H1 (cell line): ENCODE measurements around the gene PARD3. TPM values are rescaled to one million over a fixed set of nuclear protein-coding genes. Genes with fewer than 3 reads are reported as not detected.

Source experiments
- CTCF ChIA-PET: fragments of 300-600 bp; sonication (Branson Sonifier 250); formaldehyde crosslinking; loops from one replicate; lab custom pipeline; 2021; ENCODE audit not compliant: partially characterized antibody; lab: Charles Lee
- POLR2A ChIA-PET: fragments of 300-600 bp; sonication (Branson Sonifier 250); formaldehyde crosslinking; loops from one replicate; lab custom pipeline; 2021; ENCODE audit warnings: inconsistent platforms; ENCODE audit not compliant: partially characterized antibody; lab: Charles Lee
- DNase-seq, 2 experiments: peaks; one replicate each; pipeline versions ENCODE4 v3.0.0 to v3.0.0-alpha.2; 2010 to 2022; ENCODE audit warnings: low spot score in 2 of 2, low read depth in 1 of 2, mixed read lengths in 1 of 2
- FAIRE-seq: peaks from 2 replicates; lab custom pipeline; 2011; peaks lifted over from hg19 to GRCh38; lab: Jason Lieb, UNC
- H2AFZ ChIP-seq: 2 replicates; pipeline ENCODE4 v1.8.1; 2012; ENCODE audit warnings: low read length, inconsistent platforms
- H2AK5ac ChIP-seq: 2 replicates; pipeline ENCODE4 v1.6.1; 2013; ENCODE audit warnings: low read depth, low read length
- H2BK120ac ChIP-seq: replicated peaks from 2 replicates; pipeline ENCODE3; 2013; ENCODE audit warnings: low read depth, low read length, inconsistent platforms
- H2BK12ac ChIP-seq: 2 replicates; pipeline ENCODE4 v1.6.1; 2013; ENCODE audit warnings: low read depth, low read length
- H2BK15ac ChIP-seq: 2 replicates; pipeline ENCODE4 v1.6.1; 2013; ENCODE audit warnings: low read length
- H2BK20ac ChIP-seq: 2 replicates; pipeline ENCODE4 v1.6.1; 2013; ENCODE audit warnings: low read length
- H2BK5ac ChIP-seq: 2 replicates; pipeline ENCODE4 v1.6.1; 2013; ENCODE audit warnings: low read depth, low read length
- H3K14ac ChIP-seq: 2 replicates; pipeline ENCODE4 v1.6.1; 2013; ENCODE audit warnings: inconsistent platforms; ENCODE audit not compliant: insufficient read length
- H3K18ac ChIP-seq: 2 replicates; pipeline ENCODE4 v1.6.1; 2013; ENCODE audit warnings: low read length; ENCODE audit errors: extremely low read depth
- H3K23ac ChIP-seq: 2 replicates; pipeline ENCODE4 v1.6.1; 2013; ENCODE audit warnings: inconsistent platforms; ENCODE audit not compliant: insufficient read length
- H3K23me2 ChIP-seq: 2 replicates; pipeline ENCODE4 v1.6.1; 2013; ENCODE audit warnings: low read depth, low read length
- H3K27ac ChIP-seq: 2 replicates; pipeline ENCODE4 v1.6.1; 2011; ENCODE audit warnings: low read depth, low read length, inconsistent platforms
- H3K27me3 ChIP-seq, 4 experiments: replicated peaks in 1 of 4; 1 replicate in 1 of 4; 2 replicates in 3 of 4; pipeline versions ENCODE4 v1.6.1 to v1.8.1; 2011 to 2013; ENCODE audit warnings: low read length in 3 of 4, mild to moderate bottlenecking in 3 of 4, inconsistent platforms in 2 of 4, mixed read lengths in 2 of 4, moderate library complexity in 1 of 4; ENCODE audit not compliant: control insufficient read depth in 3 of 4, insufficient read depth in 3 of 4; ENCODE audit errors: extremely low read depth in 1 of 4
- H3K36me3 ChIP-seq, 4 experiments: 2 replicates each; pipeline versions ENCODE4 v1.6.1 to v1.8.1; 2011 to 2013; ENCODE audit warnings: mild to moderate bottlenecking in 4 of 4, low read length in 3 of 4, moderate library complexity in 2 of 4, control low read depth in 1 of 4, inconsistent platforms in 1 of 4; ENCODE audit not compliant: insufficient read depth in 4 of 4, control insufficient read depth in 2 of 4
- H3K4ac ChIP-seq: replicated peaks from 2 replicates; pipeline ENCODE3; 2013; ENCODE audit warnings: low read length, low read depth, mixed read lengths, inconsistent platforms; ENCODE audit not compliant: insufficient read length
- H3K4me1 ChIP-seq, 4 experiments: replicated peaks in 1 of 4; 1 replicate in 1 of 4; 2 replicates in 3 of 4; pipeline versions ENCODE4 v1.6.1 to v1.8.1; 2011 to 2013; ENCODE audit warnings: low read length in 3 of 4, inconsistent platforms in 2 of 4, mixed read lengths in 1 of 4; ENCODE audit not compliant: insufficient read depth in 4 of 4, control insufficient read depth in 3 of 4
- H3K4me2 ChIP-seq, 2 experiments: 2 replicates each; pipeline versions ENCODE4 v1.6.1 to v1.8.1; 2011 to 2013; ENCODE audit warnings: low read depth in 2 of 2, low read length in 2 of 2, control low read depth in 1 of 2, inconsistent platforms in 1 of 2, mild to moderate bottlenecking in 1 of 2; ENCODE audit not compliant: insufficient read depth in 1 of 2
- H3K4me3 ChIP-seq, 4 experiments: fragments of 200-600, 300-600 bp in 1 of 4; sonication (generic), shearing (Covaris generic), sonication (Bioruptor Twin) in 1 of 4; 2 replicates each; pipeline versions ENCODE4 v1.5.1 to v1.8.1; 2011 to 2016; ENCODE audit warnings: low read length in 4 of 4, low read depth in 3 of 4, control low read depth in 2 of 4, inconsistent platforms in 2 of 4, mild to moderate bottlenecking in 2 of 4, mixed read lengths in 1 of 4, moderate library complexity in 1 of 4; ENCODE audit not compliant: insufficient read depth in 2 of 4; ENCODE audit errors: extremely low read depth in 1 of 4
- H3K56ac ChIP-seq: replicated peaks from 2 replicates; pipeline ENCODE3; 2013; ENCODE audit warnings: low read depth, mild to moderate bottlenecking, mixed read lengths, low read length, inconsistent platforms; ENCODE audit not compliant: insufficient read length
- H3K79me1 ChIP-seq: 2 replicates; pipeline ENCODE4 v1.6.1; 2013; ENCODE audit warnings: low read depth, low read length, control low read depth
- H3K79me2 ChIP-seq, 2 experiments: 2 replicates each; pipeline versions ENCODE4 v1.6.1 to v1.8.1; 2012 to 2013; ENCODE audit warnings: low read length in 2 of 2, mild to moderate bottlenecking in 2 of 2, inconsistent platforms in 1 of 2; ENCODE audit not compliant: insufficient read depth in 2 of 2, control insufficient read depth in 1 of 2
- H3K9ac ChIP-seq, 4 experiments: replicated peaks in 1 of 4; 1 replicate in 1 of 4; 2 replicates in 3 of 4; pipeline versions ENCODE4 v1.6.1 to v1.8.1; 2011 to 2013; ENCODE audit warnings: low read depth in 3 of 4, low read length in 3 of 4, control low read depth in 2 of 4, mild to moderate bottlenecking in 2 of 4, moderate library complexity in 2 of 4, inconsistent platforms in 1 of 4; ENCODE audit errors: extremely low read depth in 1 of 4
- H3K9me3 ChIP-seq, 2 experiments: 2 replicates each; pipeline versions ENCODE4 v1.6.1 to v1.8.1; 2012 to 2013; ENCODE audit warnings: mild to moderate bottlenecking in 2 of 2, moderate library complexity in 2 of 2, control low read depth in 1 of 2, inconsistent platforms in 1 of 2, low read depth in 1 of 2, low read length in 1 of 2, mixed read lengths in 1 of 2; ENCODE audit not compliant: insufficient read depth in 2 of 2
- H4K20me1 ChIP-seq, 2 experiments: replicated peaks in 1 of 2; 2 replicates each; pipeline versions ENCODE3 to v1.8.1; 2011 to 2013; ENCODE audit warnings: inconsistent platforms in 2 of 2, low read length in 2 of 2, mild to moderate bottlenecking in 1 of 2; ENCODE audit not compliant: insufficient read depth in 2 of 2, control insufficient read depth in 1 of 2
- H4K5ac ChIP-seq: 2 replicates; pipeline ENCODE4 v1.6.1; 2013; ENCODE audit warnings: low read length, low read depth, mixed read lengths, inconsistent platforms; ENCODE audit not compliant: insufficient read length
- H4K8ac ChIP-seq: 2 replicates; pipeline ENCODE4 v1.8.0; 2013; ENCODE audit warnings: mild to moderate bottlenecking, moderate library complexity, low read length, inconsistent platforms; ENCODE audit not compliant: insufficient read depth; ENCODE audit errors: extremely low read depth
- H4K91ac ChIP-seq: replicated peaks from 2 replicates; pipeline ENCODE3; 2013; ENCODE audit warnings: low read length, mixed read lengths, inconsistent platforms; ENCODE audit not compliant: insufficient read length
- CTBP2 ChIP-seq: IDR thresholded peaks from 2 replicates; pipeline ENCODE4 v1.7.0; 2011; ENCODE audit warnings: borderline replicate concordance, mild to moderate bottlenecking, moderate library complexity, mixed read lengths, low read length; ENCODE audit not compliant: insufficient read depth, insufficient read length
- WGBS, 2 experiments: shearing (Covaris generic) in 1 of 2; methylation state at CpG; one replicate each; pipeline versions ENCODE4 v1.1.6 to v1.1.7; 2013 to 2015; ENCODE audit warnings: low lambda C conversion rate in 2 of 2, mixed read lengths in 2 of 2, inconsistent platforms in 1 of 2, low coverage in 1 of 2, missing lambda C conversion rate in 1 of 2; ENCODE audit not compliant: insufficient replicate concordance in 2 of 2, insufficient coverage in 1 of 2, insufficient read length in 1 of 2; ENCODE audit errors: extremely low coverage in 1 of 2, missing lambda C conversion rate in 1 of 2; 5-methylcytosine and 5-hydroxymethylcytosine counted together
- polyA plus RNA-seq, 7 experiments: library from polyadenylated mRNA; depleted of rRNA in 3 of 7; stranded (reverse) in 5 of 7; unstranded in 2 of 7; fragments of >200 nt in 5 of 7; fragments of 200-250 nt in 2 of 7; gene quantifications; 1 replicate in 5 of 7; 2 replicates in 1 of 7; 4 replicates in 1 of 7; pipeline versions ENCODE4 v1.2.1 to v1.2.3, GENCODE V29; 2011 to 2013; ENCODE audit warnings: missing spikeins in 2 of 7, mixed read lengths in 2 of 7
- total RNA-seq: library from RNA; stranded (reverse); fragmentation: NEBNext Ultra II Directional; extraction: Animal tissue kit (Norgen Biotek cat#: 25700); gene quantifications from 2 replicates; pipeline ENCODE4 v1.2.1, GENCODE V29; 2021

The PARD3 gene
- total and polyA plus RNA-seq, 2 of the 8 experiments (the other 6 are each of a cell fraction or from before 2014, with no cell fraction given), result 19.7 to 49.1 TPM

GRCh38 chr10:34192646-34193045 lies 622.5 kb downstream of the PARD3 start:
- no peak overlapping the region for H2BK20ac ChIP-seq
- no peak overlapping the region for H4K5ac ChIP-seq
- H2BK15ac ChIP-seq, result no peak overlapping the region
- H3K4me1 ChIP-seq, result peaks cover 0 to 6% (median 4%) of the 10 kb centered on the region in 4 experiments; a peak in 4 of 7 replicates
- H3K9me3 ChIP-seq, result no peaks in the 10 kb centered on the region
- no peak overlapping the region for H2BK120ac ChIP-seq
- H4K8ac ChIP-seq, result no peak overlapping the region
- no peak overlapping the region for H2BK12ac ChIP-seq
- no peaks in the 10 kb centered on the region for H3K79me2 ChIP-seq
- H3K56ac ChIP-seq, result no peak overlapping the region
- H3K27ac ChIP-seq, result no peak overlapping the region
- no peaks in the 10 kb centered on the region for H3K23me2 ChIP-seq
- no peaks in the 10 kb centered on the region for H4K20me1 ChIP-seq
- no peak for DNase-seq
- H2AK5ac ChIP-seq, result no peak overlapping the region
- H3K18ac ChIP-seq, result no peak overlapping the region
- FAIRE-seq, result no peak
- POLR2A ChIA-PET, result interaction anchor here (1.1 kb wide), 1 partner anchor 13 kb away, joined by 3 read pairs; no protein-coding TSS in a partner anchor
- H3K4me2 ChIP-seq, result no peak overlapping the region
- H3K4me3 ChIP-seq, result no peak overlapping the region
- peak overlapping the region; percentile 37 for H4K91ac ChIP-seq
- no peak overlapping the region for H3K23ac ChIP-seq
- no peaks in the 10 kb centered on the region for H3K79me1 ChIP-seq
- H3K14ac ChIP-seq, result no peak overlapping the region
- CTCF ChIA-PET, result interaction anchor here (0.6 kb wide), 1 partner anchor 341 kb away, joined by 4 read pairs; no protein-coding TSS in a partner anchor
- WGBS, 2 experiments, result 79% methylated on average over 5 of the region's 5 CpGs; no CpG with 5 or more reads in 1 of the 2 experiments
- H2BK5ac ChIP-seq, result no peak overlapping the region
- no peak overlapping the region for H3K4ac ChIP-seq
- no peak overlapping the region for H3K9ac ChIP-seq
- no peaks in the 10 kb centered on the region for H3K27me3 ChIP-seq
- no peak for TF ChIP-seq CTBP2
- no peak overlapping the region for H2AFZ ChIP-seq
- H3K36me3 ChIP-seq, result no peaks in the 10 kb centered on the region
